Measurements from ENCODE around the gene CLCN2. TPM values are rescaled to one million over a fixed set of nuclear protein-coding genes. Genes with fewer than 3 reads are reported as not detected.

The CLCN2 gene
- total RNA-seq, 1 experiment from 2014 or later = 4.5 TPM

- no peak for DNase-seq (ENCODE audit: unreplicated experiment)
- TF ChIP-seq CTCF (IDR thresholded peaks at IDR 0.05; ENCODE audit: unreplicated experiment) = no peak
- CTCF ChIA-PET = interaction anchor here (0.7 to 2.1 kb wide), 4 partner anchors 12 to 477 kb away, joined by 4 to 5 read pairs (median 4); no protein-coding TSS in a partner anchor
- Mint-ChIP-seq H3K4me3 (ENCODE audit: unreplicated experiment) (no peak overlapping the region), H3K27me3 (ENCODE audit: insufficient read depth, unreplicated experiment) (peaks cover 19% of the 10 kb centered on the region), H3K36me3 (ENCODE audit: insufficient read depth, unreplicated experiment) (peaks cover 7% of the 10 kb centered on the region), H3K27ac (ENCODE audit: low read depth, unreplicated experiment) (no peak overlapping the region), H3K4me1 (ENCODE audit: insufficient read depth, unreplicated experiment) (no peaks in the 10 kb centered on the region), H3K9me3 (ENCODE audit: unreplicated experiment) (no peaks in the 10 kb centered on the region)
- intact Hi-C loops (cut with micrococcal nuclease) = no loop called here
- POLR2A ChIA-PET = no interaction called here
- BruUV-seq (replicated peaks) = no TSS peak
Measured at GRCh38 chr3:184387174-184387714, 25.8 kb upstream of the CLCN2 start.

GRCh38 chr3:184386047-184386806 is 24.8 kb upstream of the CLCN2 start:
- no TSS peak for BruUV-seq (replicated peaks)
- peaks cover 19% of the 10 kb centered on the region for H3K27me3 Mint-ChIP-seq (ENCODE audit: insufficient read depth, unreplicated experiment)
- intact Hi-C loops (cut with micrococcal nuclease) = no loop called here

GRCh38 chr3:184384856-184385422 is 23.5 kb upstream of the CLCN2 start:
- H3K4me3 Mint-ChIP-seq (ENCODE audit: unreplicated experiment) = no peak overlapping the region
- H3K27me3 Mint-ChIP-seq (ENCODE audit: insufficient read depth, unreplicated experiment) = peaks cover 19% of the 10 kb centered on the region
- peaks cover 6% of the 10 kb centered on the region for H3K36me3 Mint-ChIP-seq (ENCODE audit: insufficient read depth, unreplicated experiment)
- CTCF ChIA-PET = interaction anchor here (0.7 to 2.1 kb wide), 6 partner anchors 13 to 701 kb away, joined by 3 to 9 read pairs (median 4); no protein-coding TSS in a partner anchor
- TF ChIP-seq CTCF (IDR thresholded peaks at IDR 0.05; ENCODE audit: unreplicated experiment) = no peak
- intact Hi-C loops (cut with micrococcal nuclease) = no loop called here
- no TSS peak for BruUV-seq (replicated peaks)
- POLR2A ChIA-PET = interaction anchor here (2.1 kb wide), 1 partner anchor 13 kb away, joined by 7 read pairs; no protein-coding TSS in a partner anchor
- no peak for DNase-seq (ENCODE audit: unreplicated experiment)
- no peak overlapping the region for H3K27ac Mint-ChIP-seq (ENCODE audit: low read depth, unreplicated experiment)
- no peaks in the 10 kb centered on the region for H3K4me1 Mint-ChIP-seq (ENCODE audit: insufficient read depth, unreplicated experiment)
- H3K9me3 Mint-ChIP-seq (ENCODE audit: unreplicated experiment) = no peaks in the 10 kb centered on the region

More at GRCh38 chr3:184386047-184386806, 24.8 kb upstream of the CLCN2 start:
- CTCF ChIA-PET = interaction anchor here (0.6 to 2.1 kb wide), 3 partner anchors 66 to 391 kb away, joined by 3 to 5 read pairs (median 4); no protein-coding TSS in a partner anchor
- Mint-ChIP-seq H3K4me1 (ENCODE audit: insufficient read depth, unreplicated experiment) (no peaks in the 10 kb centered on the region), H3K36me3 (ENCODE audit: insufficient read depth, unreplicated experiment) (peaks cover 7% of the 10 kb centered on the region), H3K27ac (ENCODE audit: low read depth, unreplicated experiment) (no peak overlapping the region), H3K9me3 (ENCODE audit: unreplicated experiment) (no peaks in the 10 kb centered on the region), H3K4me3 (ENCODE audit: unreplicated experiment) (no peak overlapping the region)
- DNase-seq (ENCODE audit: unreplicated experiment) = no peak
- no peak for TF ChIP-seq CTCF (IDR thresholded peaks at IDR 0.05; ENCODE audit: unreplicated experiment)
- POLR2A ChIA-PET = interaction anchor here (0.6 kb wide), 1 partner anchor 29 kb away, joined by 3 read pairs; no protein-coding TSS in a partner anchor

- intact Hi-C loops (cut with micrococcal nuclease) = no loop called here
- H3K4me3 Mint-ChIP-seq (ENCODE audit: unreplicated experiment) = no peak overlapping the region
- no peak for TF ChIP-seq CTCF (IDR thresholded peaks at IDR 0.05; ENCODE audit: unreplicated experiment)
- CTCF ChIA-PET = interaction anchor here (0.8 to 2.0 kb wide), 3 partner anchors 13 to 35 kb away, joined by 3 to 9 read pairs (median 4); no protein-coding TSS in a partner anchor
- H3K9me3 Mint-ChIP-seq (ENCODE audit: unreplicated experiment) = no peaks in the 10 kb centered on the region
- no peaks in the 10 kb centered on the region for H3K4me1 Mint-ChIP-seq (ENCODE audit: insufficient read depth, unreplicated experiment)
- H3K27ac Mint-ChIP-seq (ENCODE audit: low read depth, unreplicated experiment) = no peak overlapping the region
- POLR2A ChIA-PET = interaction anchor here (1.2 to 2.1 kb wide), 2 partner anchors 12 to 23 kb away, joined by 3 to 7 read pairs; partner anchors contain the start of genes CLCN2 and POLR2H
- no peak for DNase-seq (ENCODE audit: unreplicated experiment)
- peaks cover 22% of the 10 kb centered on the region for H3K27me3 Mint-ChIP-seq (ENCODE audit: insufficient read depth, unreplicated experiment)
- BruUV-seq (replicated peaks) = no TSS peak
- peaks cover under 1% of the 10 kb centered on the region for H3K36me3 Mint-ChIP-seq (ENCODE audit: insufficient read depth, unreplicated experiment)
Measured at GRCh38 chr3:184384342-184384741, 22.9 kb upstream of the CLCN2 start.
